Upper lobe of left lung (tissue), 6 donors: ENCODE measurements around the gene TMEM87A. TPM values are rescaled to one million over a fixed set of nuclear protein-coding genes. Genes with fewer than 3 reads are reported as not detected.
A peak's percentile ranks its signal among the peaks of the same experiment; 100 is the strongest.
"Not testable (repeated sequence)": the region's sequence is repeated elsewhere in the genome, so short reads cannot be mapped to it uniquely, and the experiment has no call there.

ENCODE experiments used
- ATAC-seq, 2 donors: fragments of 200-7000 bp; cut with Tn5 transposase; one replicate each; pipeline ENCODE4 v1.9.1; 2022; ENCODE audit warnings: mild to moderate bottlenecking in 2 of 2, moderate library complexity in 2 of 2; ENCODE audit not compliant: low FRiP score in 2 of 2
- DNase-seq, 2 donors: peaks; one replicate each; pipeline ENCODE4 v3.0.0-alpha.2; 2019 to 2020
- H3K27ac ChIP-seq, 4 donors: fragments of 200-600 bp; sonication (generic); one replicate each; pipeline ENCODE4 v1.5.1; 2016 to 2019
- H3K27me3 ChIP-seq, 4 donors: fragments of 200-600 bp; sonication (generic); one replicate each; pipeline ENCODE4 v1.5.1; 2017 to 2019
- H3K36me3 ChIP-seq, 4 donors: fragments of 200-600 bp; sonication (generic); one replicate each; pipeline ENCODE4 v1.5.1; 2016 to 2019
- H3K4me1 ChIP-seq, 4 donors: fragments of 200-600 bp; sonication (generic); one replicate each; pipeline ENCODE4 v1.5.1; 2018 to 2019
- H3K4me3 ChIP-seq, 4 donors: fragments of 200-600 bp; sonication (generic); one replicate each; pipeline ENCODE4 v1.5.1; 2017 to 2019; ENCODE audit warnings: mild to moderate bottlenecking in 2 of 4, moderate library complexity in 1 of 4
- H3K9me3 ChIP-seq, 4 donors: fragments of 200-600 bp; sonication (generic); one replicate each; pipeline ENCODE4 v1.5.1; 2018 to 2019
- CTCF ChIP-seq, 6 experiments: fragments of 450-650 bp in 4 of 6; fragments of 200-600 bp in 2 of 6; sonication (generic) in 2 of 6; IDR thresholded peaks; one replicate each; pipeline ENCODE4 v1.5.1; 2016 to 2019; ENCODE audit warnings: antibody characterized with exemption in 6 of 6
- EP300 ChIP-seq, 4 donors: sonication (generic); formaldehyde crosslinking; IDR thresholded peaks; one replicate each; pipeline ENCODE4 v1.5.1; 2017; ENCODE audit warnings: antibody characterized with exemption in 4 of 4, control low read depth in 2 of 4
- POLR2A ChIP-seq, 4 donors: fragments of 450-650 bp; IDR thresholded peaks; one replicate each; pipeline ENCODE4 v1.5.1; 2016 to 2017; ENCODE audit warnings: antibody characterized with exemption in 4 of 4, mild to moderate bottlenecking in 2 of 4
- POLR2AphosphoS5 ChIP-seq, 2 donors: sonication (generic); formaldehyde crosslinking; IDR thresholded peaks; one replicate each; pipeline ENCODE4 v1.5.1; 2017; ENCODE audit warnings: antibody characterized with exemption in 2 of 2
- WGBS, 2 donors: methylation state at CpG; one replicate each; pipeline ENCODE4 v1.1.5; 2017 to 2018; 5-methylcytosine and 5-hydroxymethylcytosine counted together
- total RNA-seq, 6 donors: library from RNA; depleted of rRNA in 4 of 6; stranded (reverse); fragments of >200 nt in 4 of 6; gene quantifications; one replicate each; pipeline versions ENCODE4 v1.1.0 to v1.2.1, GENCODE V29; 2016 to 2021
- donor health status: DM: no; HTN: no; CAD: no; lungs with moderate emphysema.
- donor health status: DM: no; HTN: yes; CAD: no; lungs with severe emphysema.

The TMEM87A gene
- 100 to 1,000 TPM in 4 of 6 donors, 10 to 100 TPM in 2; 50.2 to 242 (median 119) TPM for total RNA-seq

DNA sequence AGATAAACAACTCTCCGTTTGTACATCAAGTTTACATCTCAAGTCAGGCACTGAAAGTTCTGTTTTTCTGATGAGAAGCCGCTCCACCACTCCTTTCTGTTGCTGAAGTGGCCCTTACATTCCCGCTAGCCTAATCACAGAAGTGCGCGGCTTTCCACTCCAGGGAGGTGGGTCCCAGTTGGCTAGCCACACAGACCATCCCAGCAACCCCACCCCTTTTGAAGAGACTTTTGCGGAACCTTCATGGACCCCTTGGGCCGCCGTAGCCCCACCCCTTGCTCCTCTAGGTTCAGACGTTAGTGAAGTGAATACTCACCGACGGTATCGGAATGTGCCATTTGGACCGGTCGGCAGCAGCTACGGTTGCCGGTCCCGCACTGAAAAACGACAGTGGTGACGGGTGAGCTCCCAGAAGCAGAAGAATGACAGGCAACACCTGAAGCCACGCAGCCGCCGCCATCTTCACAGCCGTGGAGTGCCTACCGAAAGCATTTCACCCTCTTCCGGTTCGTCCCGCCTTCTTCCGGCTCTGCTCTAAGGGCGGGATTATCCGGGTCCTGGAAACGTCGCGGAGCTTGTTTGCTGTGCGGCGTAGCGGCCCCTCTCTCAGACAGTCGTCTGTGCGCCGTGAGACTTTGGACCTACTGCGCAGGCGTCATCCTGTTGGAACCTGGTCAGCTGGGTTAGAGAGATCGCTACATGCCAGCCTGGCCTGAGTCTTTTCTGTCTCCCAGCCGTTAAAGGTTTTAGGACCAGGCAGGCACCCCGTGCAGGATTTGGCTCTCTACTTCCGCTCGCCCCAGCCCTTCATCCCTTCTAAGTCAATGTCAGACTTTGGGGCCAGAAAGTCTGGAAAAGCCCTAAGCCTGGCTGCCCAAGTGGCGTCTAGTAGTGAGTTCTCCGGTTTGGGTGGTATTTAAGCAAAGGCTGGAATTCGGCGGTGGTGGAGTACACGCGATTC is at the start of gene TMEM87A, which contains the start of gene GANC:
Gene TMEM87A, minus strand, starts transcription at position 495 of the 961 bp plus-strand sequence. Its CDS starts 35 bp downstream, at position 460.
Gene GANC, plus strand, starts transcription at position 263 of the 961 bp plus-strand sequence. CDS start 1,281 bp downstream, outside the sequence.
- peaks cover 38 to 56% (median 49%) of the 10 kb centered on the region in 4 donors for H3K4me1 ChIP-seq
- TF ChIP-seq POLR2A (IDR thresholded peaks at IDR 0.05) (peak; percentile 29 to 96 (median 72)), EP300 (IDR thresholded peaks at IDR 0.05) (peak; percentile 10 to 85 (median 66)), POLR2AphosphoS5 (IDR thresholded peaks at IDR 0.05) (peak; percentile 80 to 93), CTCF (IDR thresholded peaks at IDR 0.05) (peak in 2 of 6 experiments; percentile 7 to 16)
- H3K9me3 ChIP-seq = no peaks in the 10 kb centered on the region
- H3K36me3 ChIP-seq = peaks cover 0 to 11% (median under 1%) of the 10 kb centered on the region in 4 donors
- 0% methylated on average over 31 to 50 of the region's 52 CpGs for WGBS, 2 donors
- peak within 1 kb of the TSS; percentile 95 to 99 (median 96) for H3K27ac ChIP-seq
- H3K27me3 ChIP-seq = no peaks in the 10 kb centered on the region
- H3K4me3 ChIP-seq = peak within 1 kb of the TSS; percentile 54 to 69 (median 62)
- peak; percentile 89 to 98 for DNase-seq
- ATAC-seq = peak; percentile 98 to 99

GRCh38 chr15:42319206-42319605 is 46.0 kb upstream of the TMEM87A start:
- H3K4me1 ChIP-seq = no peaks in the 10 kb centered on the region
- TF ChIP-seq POLR2A (IDR thresholded peaks at IDR 0.05) (no peak), EP300 (IDR thresholded peaks at IDR 0.05) (no peak), CTCF (IDR thresholded peaks at IDR 0.05) (no peak), POLR2AphosphoS5 (IDR thresholded peaks at IDR 0.05) (no peak)
- no peak overlapping the region for H3K27ac ChIP-seq
- DNase-seq = no peak
- H3K36me3 ChIP-seq = peaks cover 4 to 17% (median 12%) of the 10 kb centered on the region in 4 donors
- no peak overlapping the region for H3K4me3 ChIP-seq
- no peaks in the 10 kb centered on the region for H3K27me3 ChIP-seq
- no peaks in the 10 kb centered on the region for H3K9me3 ChIP-seq
- no peak for ATAC-seq
- 96 to 98% methylated on average over 2 of the region's 2 CpGs for WGBS, 2 donors

- not testable (repeated sequence) for ATAC-seq, H3K27me3 ChIP-seq, H3K9me3 ChIP-seq, H3K4me1 ChIP-seq, H3K27ac ChIP-seq, H3K4me3 ChIP-seq
- peaks cover 0 to 13% (median 9%) of the 10 kb centered on the region in 4 donors for H3K36me3 ChIP-seq
- WGBS, 2 donors = 56 to 66% methylated on average over 11 of the region's 11 CpGs
- peak in 1 of 2 donors; percentile 39 for DNase-seq
These were observed 43.1 kb upstream of the TMEM87A start for GRCh38 chr15:42316282-42316805.

DNA sequence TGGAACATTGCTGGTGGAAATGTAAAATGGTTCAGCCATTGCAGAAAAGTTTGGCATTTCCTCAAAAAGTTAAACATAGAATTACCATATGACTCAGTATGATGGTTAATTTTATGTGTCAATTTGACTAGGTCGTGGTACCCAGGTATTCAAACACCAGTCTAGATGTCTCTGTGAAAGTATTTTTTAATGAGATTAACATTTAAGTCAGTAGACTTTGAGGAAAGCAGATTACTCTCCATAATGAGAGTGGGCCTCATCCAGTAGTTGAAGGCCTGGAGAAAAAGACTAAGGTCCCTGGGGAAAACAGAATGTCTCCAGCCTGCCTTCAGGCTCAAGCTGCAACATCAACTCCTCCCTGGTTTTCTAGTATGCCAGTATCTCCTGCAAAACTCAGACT is 42.3 kb upstream of the TMEM87A start:
- Histone ChIP-seq H3K36me3 (peaks cover 5 to 22% (median 12%) of the 10 kb centered on the region in 4 donors), H3K9me3 (no peaks in the 10 kb centered on the region), H3K4me1 (no peaks in the 10 kb centered on the region), H3K4me3 (no peak overlapping the region), H3K27me3 (no peaks in the 10 kb centered on the region), H3K27ac (no peak overlapping the region)
- no peak for TF ChIP-seq POLR2A (IDR thresholded peaks at IDR 0.05)
- no peak for TF ChIP-seq CTCF (IDR thresholded peaks at IDR 0.05)
- no peak for TF ChIP-seq EP300 (IDR thresholded peaks at IDR 0.05)
- TF ChIP-seq POLR2AphosphoS5 (IDR thresholded peaks at IDR 0.05) = no peak
- 72 to 79% methylated on average over 1 of the region's 1 CpG for WGBS, 2 donors
- no peak for ATAC-seq
- DNase-seq = no peak

- H3K36me3 ChIP-seq = peaks cover 9 to 29% (median 19%) of the 10 kb centered on the region in 4 donors
- TF ChIP-seq POLR2A (IDR thresholded peaks at IDR 0.05) (no peak), EP300 (IDR thresholded peaks at IDR 0.05) (no peak), POLR2AphosphoS5 (IDR thresholded peaks at IDR 0.05) (no peak), CTCF (IDR thresholded peaks at IDR 0.05) (no peak)
These were observed 41.6 kb upstream of the TMEM87A start for GRCh38 chr15:42314818-42315217.

More at GRCh38 chr15:42314818-42315217, 41.6 kb upstream of the TMEM87A start:
- Histone ChIP-seq H3K27me3 (no peaks in the 10 kb centered on the region), H3K4me1 (no peaks in the 10 kb centered on the region), H3K9me3 (no peaks in the 10 kb centered on the region), H3K4me3 (no peak overlapping the region), H3K27ac (no peak overlapping the region)
- no peak for ATAC-seq
- 75 to 76% methylated on average over 1 of the region's 1 CpG for WGBS, 2 donors
- DNase-seq = no peak
